Left ventricle myocardium superior (tissue), 1 donor: ENCODE results near the gene GNG12. TPM values are rescaled to one million over a fixed set of nuclear protein-coding genes. Genes with fewer than 3 reads are reported as not detected.

Experiments used
- ATAC-seq: fragments of 200-7000 bp; cut with Tn5 transposase; one replicate; pipeline ENCODE4 v1.9.1; 2020; ENCODE audit warnings: mild to moderate bottlenecking, moderate library complexity
- DNase-seq: peaks from one replicate; pipeline ENCODE4 v3.0.0-alpha.2; 2020
- intact Hi-C: fragments of 100-400 bp; cut with micrococcal nuclease; formaldehyde crosslinking; loops from one replicate; pipeline ENCODE4 v1.11.0; 2022
- total RNA-seq: library from RNA; stranded (reverse); fragmentation: NEBNext Ultra II Directional; extraction: Animal tissue kit (Norgen Biotek cat#: 25700); gene quantifications from one replicate; pipeline ENCODE4 v1.2.1, GENCODE V29; 2021
- donor health status: DM: no; HTN: yes; CAD: no; lungs with severe emphysema.

GNG12 gene
- total RNA-seq, 1 donor from 2014 or later = 34.1 TPM

- DNase-seq (no peak), ATAC-seq (no peak)
- intact Hi-C loops = no loop called here
Observed at GRCh38 chr1:67653304-67653703, 180.0 kb downstream of the GNG12 start.

- no peak for ATAC-seq
- intact Hi-C loops = no loop called here
- no peak for DNase-seq
Observed at GRCh38 chr1:67652800-67653199, 180.5 kb downstream of the GNG12 start.

Other genes with a start within 250 kb of the GNG12 start
- 46.6 TPM for gene GADD45A, start 148.3 kb downstream of the GNG12 start, total RNA-seq
- gene DIRAS3, start 217.2 kb upstream of the GNG12 start, total RNA-seq = 9.7 TPM